Fibroblast of skin of back (primary cell): Measurements from ENCODE around the gene ZNF99. TPM values are rescaled to one million over a fixed set of nuclear protein-coding genes. Genes with fewer than 3 reads are reported as not detected.
"Not testable (repeated sequence)": the region's sequence is repeated elsewhere in the genome, so short reads cannot be mapped to it uniquely, and the experiment has no call there.

ENCODE experiments used
- DNase-seq: peaks from one replicate; pipeline ENCODE4 v3.0.0-alpha.2; 2013
- polyA plus RNA-seq, 2 experiments: library from polyadenylated mRNA; unstranded; fragments of 120-200 nt; gene quantifications; one replicate each; pipeline ENCODE4 v1.2.1, GENCODE V29; 2013; ENCODE audit not compliant: insufficient read length in 2 of 2

ZNF99 gene
- polyA plus RNA-seq (2013, experiment 1 of 2; ENCODE audit: insufficient read length) = not detected
- not detected for polyA plus RNA-seq (2013, experiment 2 of 2; ENCODE audit: insufficient read length)

DNA sequence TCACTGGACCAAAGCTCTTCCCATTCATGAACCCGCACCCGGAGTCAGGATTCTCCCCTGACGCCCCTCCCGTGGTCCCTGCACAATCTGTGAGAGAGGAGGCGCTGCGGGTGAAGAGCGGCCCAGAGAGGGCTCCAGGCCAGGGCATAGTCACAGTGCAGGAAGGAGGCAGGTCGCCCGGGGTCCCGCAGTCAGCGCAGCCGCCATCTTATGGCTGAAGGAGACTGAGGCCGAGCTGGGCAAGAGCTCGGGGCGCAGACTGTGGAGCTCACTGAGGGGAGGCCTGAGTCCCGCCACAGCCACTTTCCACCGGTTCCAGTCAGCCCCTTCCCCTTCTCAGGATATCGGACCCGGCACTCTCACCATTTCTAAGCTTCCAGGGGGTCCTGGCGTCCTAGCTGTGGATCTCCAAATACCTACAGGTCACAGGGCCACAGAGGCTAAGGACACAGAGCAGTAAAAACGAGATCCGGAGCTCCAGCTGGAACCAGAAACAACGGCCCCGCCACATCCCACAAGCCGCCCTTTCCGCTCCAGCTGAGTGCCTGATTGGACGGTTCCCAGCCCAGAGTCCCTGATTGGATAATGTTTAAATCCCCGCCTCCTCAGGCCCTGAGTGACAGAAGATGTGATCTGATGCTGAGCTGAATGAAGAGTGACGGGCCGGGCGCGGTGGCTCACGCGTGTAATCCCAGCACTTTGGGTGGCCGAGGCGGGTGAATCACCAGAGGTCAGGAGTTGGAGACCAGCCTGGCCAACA lies at the start of gene ZNF99:
TSS of gene ZNF99 (minus strand) at position 501 of the 760 bp plus-strand sequence. CDS start at position 366, 135 bp downstream.
- no peak for DNase-seq

DNA sequence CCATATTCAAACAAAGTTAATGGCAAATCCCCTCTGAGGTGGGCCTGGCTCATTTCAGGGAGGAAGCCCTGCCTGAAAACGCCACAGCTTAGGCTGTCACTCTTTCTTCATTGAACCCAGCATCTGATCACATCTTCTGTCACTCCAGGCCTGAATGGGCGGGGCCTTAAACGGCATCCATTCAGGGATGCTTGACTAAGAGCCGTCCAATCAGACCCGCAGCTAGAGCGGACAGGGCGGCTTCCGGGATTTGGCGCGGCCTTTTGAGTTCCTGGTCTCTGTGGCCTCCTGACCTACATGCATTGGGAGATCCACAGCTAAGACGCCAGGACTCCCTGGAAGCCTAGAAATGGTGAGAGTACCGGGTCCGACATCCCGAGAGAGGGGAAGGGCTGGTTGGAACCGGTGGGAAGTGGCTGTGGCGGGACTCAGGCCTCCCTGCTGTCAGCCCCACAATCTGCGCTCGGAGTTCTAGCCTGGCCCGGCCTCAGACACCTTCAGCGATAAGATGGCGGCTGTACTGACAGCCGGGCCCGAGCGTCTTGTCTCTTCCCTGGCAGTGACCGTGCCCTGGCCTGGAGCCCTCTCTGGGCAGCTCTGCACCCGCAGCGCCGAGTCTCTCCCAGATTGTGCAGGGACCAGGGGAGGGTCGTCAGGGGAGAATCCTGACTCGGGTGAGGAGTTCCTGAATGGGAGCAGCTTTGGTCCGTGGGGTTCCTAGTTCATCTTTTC lies 48.2 kb upstream of the ZNF99 start, which contains the start of gene ZNF723:
TSS of gene ZNF723 (plus strand) at position 261 of the 732 bp plus-strand sequence. CDS start at position 350, 89 bp downstream.
- DNase-seq = no peak

DNA sequence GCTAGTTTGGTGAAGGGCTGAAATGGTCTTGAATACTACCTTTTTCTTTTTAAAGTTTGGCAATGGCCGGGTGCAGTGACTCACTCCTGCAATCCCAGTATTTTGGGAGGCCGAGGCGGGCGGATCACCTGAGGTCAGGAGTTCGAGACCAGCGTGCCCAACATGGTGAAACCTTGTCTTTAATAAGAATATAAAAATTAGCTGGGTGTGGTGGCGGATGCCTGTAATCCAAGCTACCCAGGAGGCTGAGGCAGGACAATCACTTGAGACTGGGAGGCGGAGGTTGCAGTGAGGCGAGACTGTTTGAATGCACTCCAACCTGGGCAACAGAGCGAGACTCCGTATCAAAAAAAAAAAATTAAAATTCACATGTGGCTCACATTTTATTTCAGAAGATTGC lies 47.3 kb upstream of the ZNF99 start:
- no peak for DNase-seq

DNA sequence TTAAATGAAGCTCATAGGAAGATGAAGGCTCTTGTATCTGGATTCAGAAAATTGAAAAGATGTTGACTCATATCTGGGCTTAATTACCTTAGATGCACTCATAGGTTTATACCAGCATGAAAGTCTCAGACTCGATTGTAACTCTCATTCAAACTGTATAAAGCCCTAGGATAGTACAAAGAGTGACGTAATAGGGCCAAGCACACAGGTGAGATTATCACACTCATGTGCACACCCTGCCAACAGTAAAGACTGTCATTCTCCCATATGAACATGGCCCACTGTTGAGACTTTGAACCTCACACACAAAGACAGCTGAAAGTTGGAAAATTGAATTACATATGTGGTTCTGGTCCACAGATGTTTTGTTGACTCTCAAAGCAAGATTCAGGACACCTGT lies 30.2 kb upstream of the ZNF99 start:
- DNase-seq = no peak

DNA sequence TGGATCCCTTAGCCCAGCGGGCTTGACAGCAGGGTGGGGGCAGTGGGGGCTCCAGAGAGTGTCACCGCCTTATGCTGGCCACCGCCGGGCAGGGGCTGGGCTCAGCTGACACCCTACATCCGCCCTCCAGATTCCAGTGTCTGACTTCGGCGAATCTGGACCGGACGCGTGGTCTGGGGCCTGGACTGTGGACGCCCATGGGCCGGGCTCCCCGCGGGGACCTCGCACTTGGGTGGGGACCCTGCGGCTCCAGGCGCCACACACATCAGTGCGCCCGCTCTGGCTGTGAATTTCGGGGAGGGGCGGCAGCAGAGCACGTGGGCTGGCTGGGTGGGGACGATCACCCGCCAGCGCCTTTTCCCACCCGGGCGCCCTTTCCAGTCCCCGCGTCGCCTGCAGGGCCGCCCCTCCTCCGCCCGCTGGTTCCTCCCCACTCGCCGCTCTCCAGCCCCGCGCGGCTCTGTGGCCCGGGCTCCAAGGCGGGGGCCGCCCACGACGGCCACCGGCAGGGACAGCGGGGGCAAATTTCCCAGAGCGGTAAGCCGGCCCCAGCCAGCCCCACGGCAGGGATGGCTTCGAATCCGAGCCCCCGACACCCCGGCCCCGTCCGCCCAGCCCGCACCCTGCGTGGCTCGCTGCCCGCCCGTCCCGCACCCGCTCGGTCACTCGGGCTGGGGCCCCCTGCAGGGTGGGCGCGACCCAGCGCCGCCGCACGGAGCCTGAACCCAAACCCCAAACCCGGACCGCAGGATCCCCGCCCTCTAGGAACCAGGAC lies 23.3 kb upstream of the ZNF99 start:
- DNase-seq = no peak

DNA sequence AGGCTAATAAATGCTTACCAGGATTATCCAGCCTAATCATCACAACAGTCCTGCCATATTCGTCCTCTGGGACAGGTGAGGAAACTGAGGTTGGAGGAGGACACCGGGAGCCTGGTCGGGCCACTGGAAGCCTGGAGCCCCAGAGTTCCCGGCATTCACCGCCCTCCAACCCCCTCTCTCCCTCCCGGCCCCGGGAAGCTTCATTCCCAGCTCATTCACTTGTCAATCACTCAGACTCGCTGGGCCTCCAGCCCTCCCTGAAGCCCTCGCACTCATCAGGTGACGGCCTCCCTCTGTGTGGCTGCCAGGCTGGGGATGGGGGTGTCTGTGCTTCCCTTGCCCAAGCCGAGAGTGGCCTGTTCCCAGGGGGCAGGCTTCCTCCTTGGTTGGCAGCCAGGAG lies 22.5 kb upstream of the ZNF99 start:
- DNase-seq = no peak

DNA sequence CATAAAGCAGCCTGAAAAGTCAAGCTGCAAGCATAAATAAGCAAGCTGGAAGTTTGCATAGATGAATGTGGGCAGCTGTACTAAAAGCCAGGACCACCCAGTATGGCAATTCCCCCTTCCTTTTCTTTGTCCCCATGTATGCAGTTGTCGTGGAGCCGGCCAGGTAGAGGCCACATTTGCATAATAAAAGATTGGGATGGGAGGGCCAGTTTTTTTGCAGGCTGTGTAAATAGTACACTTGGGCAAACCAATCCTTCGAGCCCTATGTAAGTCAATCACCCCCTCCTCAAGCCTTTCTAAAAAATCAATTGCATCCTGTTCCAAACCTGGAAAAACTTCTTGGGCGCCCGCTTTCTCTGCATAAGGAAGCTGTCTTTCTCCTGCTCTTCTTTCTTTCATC lies 13.1 kb upstream of the ZNF99 start:
- DNase-seq = no peak

DNA sequence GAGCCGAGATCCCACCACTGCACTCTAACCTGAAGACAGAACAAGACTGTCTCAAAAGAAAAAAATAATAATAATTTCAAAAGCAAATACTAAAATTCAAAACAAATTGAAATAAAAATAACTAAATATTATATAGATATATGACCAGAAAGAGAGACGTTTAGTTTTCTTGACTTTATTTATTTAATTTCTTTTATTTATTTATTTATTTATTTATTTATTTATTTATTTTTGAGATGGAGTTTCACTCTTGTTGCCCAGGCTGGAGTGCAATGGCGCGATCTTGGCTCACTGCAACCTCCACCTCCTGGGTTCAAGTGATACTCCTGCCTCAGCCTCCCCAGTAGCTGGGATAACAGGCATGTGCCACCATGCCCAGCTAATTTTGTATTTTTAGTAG lies 8.9 kb upstream of the ZNF99 start:
- not testable (repeated sequence) for DNase-seq

DNA sequence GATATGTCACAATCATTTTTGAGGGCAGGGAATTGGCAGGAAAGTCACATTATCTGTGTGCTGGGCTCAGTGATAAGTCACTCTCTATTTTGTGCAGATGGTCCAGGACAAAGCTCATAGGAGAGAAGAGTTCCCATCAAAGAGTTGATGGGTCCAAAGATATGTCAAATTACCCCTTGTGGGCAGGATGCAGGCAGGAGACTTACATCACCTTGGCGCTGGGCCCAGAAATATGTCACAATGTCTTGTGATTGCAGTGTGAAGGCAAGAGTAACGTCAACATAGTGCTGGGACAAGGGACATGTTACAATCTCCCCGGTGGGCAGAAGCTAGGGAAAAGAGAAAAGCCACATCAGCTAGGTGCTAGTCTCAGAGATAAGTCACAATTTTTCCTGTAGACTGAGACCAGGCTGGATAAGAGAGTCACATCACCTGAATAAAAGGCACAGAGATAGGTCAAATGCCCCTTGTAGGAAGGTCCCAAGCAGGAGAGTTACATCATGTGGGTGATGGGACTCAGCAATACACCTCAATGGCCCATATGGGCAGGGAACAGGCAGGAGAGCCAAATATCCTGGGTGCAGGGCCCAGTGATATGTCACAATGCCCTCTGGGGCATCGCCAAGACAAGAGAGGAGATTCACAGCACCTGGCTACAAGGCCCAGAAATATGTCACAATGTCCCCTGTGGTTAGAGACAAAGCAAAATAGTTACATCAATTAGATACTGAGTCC lies 47.9 kb downstream of the ZNF99 start:
- DNase-seq = no peak

DNA sequence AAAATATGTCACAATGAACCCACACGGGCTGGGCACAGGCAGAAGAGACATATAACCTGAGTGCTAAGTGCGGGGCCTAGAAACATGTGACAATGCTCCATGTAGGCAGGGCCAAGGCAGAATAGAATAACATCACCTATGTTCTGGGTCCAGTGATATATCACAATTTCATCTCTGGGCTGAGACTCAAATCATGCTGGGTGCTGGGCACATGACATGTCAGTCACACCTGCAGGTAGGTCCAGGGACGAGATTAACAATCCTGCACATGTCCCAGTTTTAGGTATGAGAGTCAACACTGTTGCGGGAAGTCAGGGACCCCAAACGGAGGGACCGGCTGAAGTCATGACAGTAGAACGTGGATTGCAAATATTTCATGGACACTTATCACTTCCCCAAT lies 50.3 kb downstream of the ZNF99 start:
- DNase-seq = no peak

DNA sequence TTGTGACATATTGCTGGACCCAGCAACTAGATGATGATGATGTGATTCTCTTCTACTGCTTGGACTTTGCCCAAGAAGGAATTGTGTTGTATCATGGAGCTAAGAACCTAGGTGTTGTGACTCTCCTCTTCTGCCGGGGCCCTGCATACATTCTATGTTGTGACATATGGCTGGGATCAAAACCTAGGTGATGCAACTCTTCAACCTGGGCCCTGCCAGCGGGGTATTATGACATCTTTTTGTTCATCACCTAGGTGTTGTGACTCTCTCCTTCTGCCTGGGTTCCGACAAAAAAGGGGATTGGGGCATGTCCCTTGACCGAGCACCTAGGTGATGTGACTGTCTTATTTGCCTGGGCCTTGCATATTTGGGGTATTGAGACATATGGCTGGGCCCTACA lies 55.7 kb downstream of the ZNF99 start:
- not testable (repeated sequence) for DNase-seq

DNA sequence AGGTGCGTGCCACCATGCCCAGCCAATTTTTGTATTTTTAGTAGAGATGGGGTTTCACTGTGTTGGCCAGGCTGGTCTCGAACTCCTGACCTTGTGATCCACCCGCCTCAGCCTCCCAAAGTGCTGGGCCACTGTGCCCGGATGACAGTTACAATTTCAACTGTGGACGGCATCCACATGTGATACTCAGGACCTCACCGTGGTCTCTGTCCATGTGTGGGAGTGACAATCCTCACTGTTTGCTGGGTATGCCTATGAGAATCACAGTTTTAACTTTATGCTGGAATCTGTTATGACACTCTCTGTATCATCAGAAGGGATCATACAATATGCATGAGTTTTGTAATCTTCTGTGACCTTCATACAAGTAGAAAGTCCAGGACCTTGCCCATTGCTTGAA lies 62.4 kb downstream of the ZNF99 start:
- DNase-seq = not testable (repeated sequence)

DNA sequence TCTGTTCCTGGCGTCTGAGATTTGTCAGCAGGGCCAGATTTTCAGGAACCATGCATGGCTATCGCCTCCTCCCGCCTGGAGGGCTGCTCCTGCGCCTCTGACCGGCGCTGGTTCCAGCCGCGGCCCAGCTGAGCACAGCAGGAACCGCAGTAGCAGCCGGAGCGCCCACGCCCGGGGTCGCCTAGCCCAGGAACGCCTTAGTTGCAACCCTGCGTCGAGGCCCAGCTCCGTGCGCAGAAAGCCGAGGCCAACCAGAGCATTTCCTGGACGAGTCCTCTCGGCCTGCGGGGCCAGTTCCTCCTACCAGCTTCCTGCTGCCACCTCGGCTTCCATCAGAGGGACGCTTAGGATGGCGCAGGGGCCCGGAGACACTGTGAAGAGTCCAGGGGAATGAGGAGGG lies 75.0 kb downstream of the ZNF99 start:
- no peak for DNase-seq

DNA sequence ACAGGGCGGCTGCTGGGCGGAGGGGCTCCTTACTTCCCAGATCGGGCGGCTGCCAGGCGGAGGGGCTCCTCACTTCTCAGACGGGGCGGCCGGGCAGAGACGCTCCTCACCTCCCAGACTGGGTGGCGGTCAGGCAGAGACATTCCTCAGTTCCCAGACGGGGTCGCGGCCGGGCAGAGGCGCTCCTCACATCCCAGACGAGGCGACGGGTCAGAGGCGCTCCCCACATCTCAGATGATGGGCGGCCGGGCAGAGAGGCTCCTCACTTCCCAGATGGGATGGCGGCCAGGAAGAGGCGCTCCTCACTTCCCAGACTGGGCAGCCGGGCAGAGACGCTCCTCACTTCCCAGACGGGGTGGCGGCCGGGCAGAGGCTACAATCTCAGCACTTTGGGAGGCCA lies 80.9 kb downstream of the ZNF99 start:
- DNase-seq = not testable (repeated sequence)

DNA sequence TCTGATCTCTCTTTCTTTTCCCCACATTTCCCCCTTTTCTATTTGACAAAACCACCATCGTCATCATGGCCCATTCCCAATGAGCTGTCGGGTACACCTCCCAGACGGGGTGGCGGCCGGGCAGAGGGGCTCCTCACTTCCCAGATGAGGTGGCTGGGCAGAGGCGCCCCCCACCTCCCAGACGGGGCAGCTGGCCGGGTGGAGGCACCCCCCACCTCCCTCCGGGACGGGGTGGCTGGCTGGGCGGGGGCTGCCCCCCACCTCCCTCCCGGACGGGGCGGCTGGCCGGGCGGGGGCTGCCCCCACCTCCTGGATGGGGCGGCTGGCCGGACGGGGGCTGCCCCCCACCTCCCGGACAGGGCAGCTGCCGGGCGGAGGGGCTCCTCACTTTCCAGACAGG lies 81.3 kb downstream of the ZNF99 start:
- DNase-seq = not testable (repeated sequence)
